ENCODE data around the gene FHIP1A.

Gene FHIP1A

DNA sequence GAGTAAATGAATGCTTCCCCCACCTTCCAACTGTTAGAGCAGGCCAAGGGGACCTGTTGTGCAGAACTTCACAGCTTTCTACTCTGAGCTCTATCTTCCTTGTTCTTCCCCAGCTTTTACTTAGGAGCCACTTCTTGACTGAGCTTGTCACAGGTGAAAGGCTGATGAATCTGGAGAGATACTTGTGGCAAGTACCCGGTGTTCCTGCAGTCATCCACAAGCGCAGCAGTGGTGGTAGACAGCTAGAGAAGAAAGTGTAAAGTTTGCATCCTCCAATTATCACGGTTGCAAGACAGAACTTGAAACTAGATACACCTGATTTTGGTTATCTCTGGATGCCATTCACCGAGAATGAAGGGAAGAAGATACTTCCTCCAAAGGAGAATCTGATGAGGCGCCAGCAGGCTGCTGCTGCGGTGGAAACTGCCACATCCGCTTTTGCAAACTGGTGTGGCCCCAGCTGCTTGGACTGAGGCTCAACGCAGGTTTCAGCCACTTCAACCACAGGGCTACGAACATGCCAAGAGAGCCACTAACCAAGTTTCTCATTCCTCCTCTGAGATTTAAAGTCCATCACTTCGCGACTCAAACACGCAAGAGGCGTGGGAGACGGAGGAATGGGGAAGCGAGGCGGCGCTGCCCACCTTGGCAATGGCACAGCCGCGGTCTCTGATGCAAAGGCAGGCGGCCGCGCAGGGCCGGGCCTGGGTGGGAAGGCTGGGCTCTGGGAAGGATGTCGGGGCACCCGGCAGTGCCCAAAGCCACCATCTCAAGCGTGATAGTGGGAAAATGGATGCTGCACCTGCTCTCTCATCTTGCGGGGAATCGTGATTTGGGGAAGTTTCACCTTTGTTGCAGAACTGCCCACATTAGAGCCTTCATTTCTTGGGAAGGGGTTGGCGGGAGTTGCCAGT is 1.3 kb upstream of the FHIP1A start:
- TF ChIP-seq GATA3 (IDR thresholded peaks at IDR 0.05; ENCODE audit: low read depth, low read length) (no peak), GATA2 (IDR thresholded peaks at IDR 0.05; ENCODE audit: low read depth, low read length) (no peak)

DNA sequence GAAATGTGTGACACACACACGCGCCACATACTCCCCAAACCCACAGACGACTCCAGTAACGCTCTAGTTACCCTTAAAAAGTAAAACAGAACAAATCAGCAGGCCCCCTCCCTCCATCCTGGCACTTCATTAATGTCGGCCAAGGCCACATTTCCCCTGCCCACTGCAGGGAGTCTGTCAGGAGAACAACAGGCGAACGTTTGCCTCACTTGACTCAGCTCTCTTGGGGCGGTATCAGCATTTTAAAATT is 671 bp upstream of the FHIP1A start:
- TF ChIP-seq GATA2 (IDR thresholded peaks at IDR 0.05; ENCODE audit: low read depth, low read length) = no peak
- TF ChIP-seq GATA3 (IDR thresholded peaks at IDR 0.05; ENCODE audit: low read depth, low read length) = no peak

DNA sequence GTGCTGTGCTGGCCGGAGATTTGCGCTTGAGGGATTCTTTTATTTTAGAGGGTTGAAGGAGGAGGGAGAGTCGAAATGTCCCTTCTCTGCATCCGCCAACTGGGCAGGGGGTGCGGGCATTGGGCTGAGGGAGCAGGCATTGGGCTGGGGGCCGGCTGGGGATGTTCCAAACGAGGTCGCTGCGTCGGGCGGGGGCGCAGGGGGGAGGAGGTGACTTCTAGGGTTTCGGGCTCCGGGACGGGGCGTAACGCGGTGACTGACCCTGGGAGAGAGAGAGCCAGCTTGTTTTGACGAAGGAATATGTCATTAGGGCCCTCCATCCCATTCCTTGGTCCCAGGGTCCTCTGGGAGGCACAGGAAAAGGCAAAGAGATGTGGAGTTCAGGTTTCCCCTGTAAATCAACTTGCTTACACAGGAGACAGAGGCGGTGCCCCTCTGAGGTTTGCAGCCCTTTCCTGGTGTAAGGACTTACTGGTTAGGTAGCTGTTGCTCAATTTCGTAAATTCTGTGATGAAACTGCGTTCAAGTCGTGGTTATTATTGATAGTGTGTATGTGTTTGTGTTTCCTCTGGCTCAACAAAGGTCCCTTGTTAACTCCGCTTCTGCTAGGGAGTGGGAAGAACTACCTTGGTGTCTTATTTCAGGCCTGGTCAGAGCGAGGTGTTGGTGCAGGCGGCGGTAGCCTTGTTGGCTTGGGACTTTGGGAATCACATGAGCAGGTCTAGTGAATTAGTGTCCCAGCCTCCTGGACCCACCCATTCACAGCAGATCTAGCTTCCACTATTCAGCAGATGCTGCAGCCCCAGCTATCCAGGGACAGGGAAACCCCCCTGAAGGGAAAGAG is 716 bp downstream of the FHIP1A start:
- no peak for TF ChIP-seq GATA3 (IDR thresholded peaks at IDR 0.05; ENCODE audit: low read depth, low read length)
- no peak for TF ChIP-seq GATA2 (IDR thresholded peaks at IDR 0.05; ENCODE audit: low read depth, low read length)

DNA sequence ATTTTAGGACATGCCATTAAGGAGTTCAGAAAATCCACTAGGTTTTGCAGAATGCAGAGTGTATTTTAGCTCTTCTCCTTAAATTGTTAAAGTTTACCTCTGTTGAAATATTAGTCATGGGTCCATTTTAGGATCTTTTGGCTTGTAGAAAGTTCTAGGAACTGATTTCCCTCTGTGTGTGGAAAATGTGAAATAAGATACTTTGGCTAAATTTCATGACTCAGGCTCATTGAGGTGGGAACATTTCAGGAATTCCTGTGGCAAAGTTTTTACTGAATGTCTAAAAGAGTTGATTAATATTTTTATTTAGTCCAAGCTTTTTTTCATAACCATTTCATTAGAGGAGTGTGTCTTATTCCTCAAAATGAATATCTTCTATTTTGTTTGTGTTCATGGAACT is 7.0 kb downstream of the FHIP1A start:
- TF ChIP-seq GATA2 (IDR thresholded peaks at IDR 0.05; ENCODE audit: low read depth, low read length) (no peak), GATA3 (IDR thresholded peaks at IDR 0.05; ENCODE audit: low read depth, low read length) (no peak)

DNA sequence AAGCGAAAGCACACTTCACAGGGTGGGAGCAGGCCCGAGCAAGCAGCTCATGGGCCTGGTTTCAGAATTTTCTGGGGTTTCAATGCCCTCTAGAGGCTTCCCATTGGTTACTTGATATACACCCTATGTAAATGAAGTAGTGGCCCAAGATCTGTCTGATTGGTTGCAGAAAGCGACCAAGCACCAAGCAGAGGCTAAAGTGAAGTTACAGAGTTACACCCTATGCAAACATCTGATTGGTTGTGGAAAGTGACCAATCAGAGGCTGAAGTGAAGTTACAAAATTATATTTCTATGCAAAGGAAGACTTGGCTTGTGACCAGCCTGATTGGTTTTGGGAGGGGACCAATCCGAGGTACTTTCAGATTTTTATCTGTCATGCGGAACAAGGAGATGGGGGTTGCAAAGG is 8.2 kb downstream of the FHIP1A start:
- TF ChIP-seq GATA3 (IDR thresholded peaks at IDR 0.05; ENCODE audit: low read depth, low read length) (no peak), GATA2 (IDR thresholded peaks at IDR 0.05; ENCODE audit: low read depth, low read length) (no peak)

DNA sequence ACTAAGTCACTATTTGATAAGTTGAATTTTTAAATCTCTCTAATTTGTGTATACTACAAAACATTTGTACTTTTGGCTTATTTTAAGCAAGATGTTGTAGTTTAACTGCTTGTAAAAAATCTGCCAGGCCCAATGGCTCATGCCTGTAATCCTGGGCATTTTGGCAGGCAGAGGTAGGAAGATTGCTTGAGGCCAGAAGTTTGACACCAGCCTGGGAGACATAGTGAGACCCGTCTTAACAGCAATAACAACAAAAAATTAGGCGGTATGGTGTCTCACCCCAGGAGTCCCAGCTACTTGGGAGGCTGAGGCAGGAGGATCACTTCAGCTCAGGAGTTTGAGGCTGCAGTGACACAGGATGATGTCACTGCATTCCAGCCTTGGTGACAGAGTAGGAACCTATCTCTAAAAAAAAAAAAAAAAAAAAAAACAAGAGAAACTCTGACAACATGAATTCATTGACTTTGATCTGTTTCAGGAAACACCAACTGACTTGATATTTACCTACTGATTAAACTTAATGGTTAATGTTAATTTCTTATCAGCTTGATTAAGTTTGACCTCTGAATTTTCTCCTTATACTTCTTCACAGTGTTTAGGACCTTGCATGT is 8.9 kb downstream of the FHIP1A start:
- TF ChIP-seq GATA2 (IDR thresholded peaks at IDR 0.05; ENCODE audit: low read depth, low read length) (no peak), GATA3 (IDR thresholded peaks at IDR 0.05; ENCODE audit: low read depth, low read length) (no peak)

DNA sequence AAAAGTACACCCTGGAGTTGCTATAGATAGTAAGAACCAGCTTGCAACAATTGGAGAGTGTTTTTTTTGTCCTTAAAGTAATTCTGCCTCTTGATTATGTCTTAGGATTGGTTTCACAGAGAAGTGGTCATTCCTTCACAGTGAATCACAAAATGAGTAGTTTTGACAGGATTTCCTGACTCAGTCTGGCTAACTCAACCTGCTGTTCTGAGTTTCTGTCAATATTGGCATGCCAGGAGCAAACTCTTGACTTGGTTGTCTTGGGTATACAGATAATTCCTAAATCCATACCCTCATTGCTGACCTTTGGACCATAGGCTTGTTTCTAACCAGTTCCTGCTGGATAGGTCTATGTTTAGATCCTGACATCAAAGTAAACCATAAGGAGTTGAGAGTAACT is 9.4 kb downstream of the FHIP1A start:
- TF ChIP-seq GATA3 (IDR thresholded peaks at IDR 0.05; ENCODE audit: low read depth, low read length) = no peak
- TF ChIP-seq GATA2 (IDR thresholded peaks at IDR 0.05; ENCODE audit: low read depth, low read length) = no peak

DNA sequence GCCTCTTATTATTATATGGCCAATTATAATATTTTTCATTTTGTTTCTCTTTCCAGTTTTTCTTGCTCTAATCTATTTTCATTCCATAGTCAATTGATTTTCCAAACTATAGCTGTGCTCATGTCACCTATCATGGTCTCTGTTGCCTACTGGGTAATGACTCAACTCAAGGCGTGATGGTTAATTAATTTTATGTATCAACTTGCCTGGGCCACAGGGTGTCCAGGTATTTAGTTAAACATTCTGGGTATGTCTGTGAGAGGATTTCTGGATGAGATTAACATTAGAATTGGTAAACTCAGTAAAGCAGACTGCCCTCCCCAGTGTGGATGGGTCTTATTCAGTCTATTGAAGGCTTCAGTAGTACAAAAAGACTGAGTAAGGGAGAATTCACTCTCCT is 9.9 kb downstream of the FHIP1A start:
- TF ChIP-seq GATA2 (IDR thresholded peaks at IDR 0.05; ENCODE audit: low read depth, low read length) (no peak), GATA3 (IDR thresholded peaks at IDR 0.05; ENCODE audit: low read depth, low read length) (no peak)

DNA sequence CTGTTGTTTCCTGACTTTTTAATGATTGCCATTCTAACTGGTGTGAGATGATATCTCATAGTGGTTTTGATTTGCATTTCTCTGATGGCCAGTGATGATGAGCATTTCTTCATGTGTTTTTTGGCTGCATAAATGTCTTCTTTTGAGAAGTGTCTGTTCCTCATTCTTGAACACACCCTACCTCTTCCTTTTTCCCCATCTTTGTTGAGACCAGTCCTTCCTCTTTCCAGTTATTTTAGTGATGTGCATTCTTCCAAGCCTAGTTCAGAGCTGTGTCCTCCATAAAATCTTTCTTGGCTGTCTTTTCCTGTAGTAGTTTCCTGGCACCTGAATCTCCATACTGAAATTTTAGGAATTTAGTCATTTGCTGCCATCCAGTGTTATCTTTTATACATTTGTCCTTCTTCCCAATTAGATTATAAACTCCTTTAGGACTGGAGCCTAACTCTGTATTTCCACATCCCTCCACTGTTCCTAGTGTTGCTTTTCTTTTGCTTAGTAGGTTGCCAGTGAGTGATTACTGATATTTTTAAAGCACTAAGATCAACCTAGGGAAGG is 11.4 kb downstream of the FHIP1A start:
- TF ChIP-seq GATA3 (IDR thresholded peaks at IDR 0.05; ENCODE audit: low read depth, low read length) (no peak), GATA2 (IDR thresholded peaks at IDR 0.05; ENCODE audit: low read depth, low read length) (no peak)

DNA sequence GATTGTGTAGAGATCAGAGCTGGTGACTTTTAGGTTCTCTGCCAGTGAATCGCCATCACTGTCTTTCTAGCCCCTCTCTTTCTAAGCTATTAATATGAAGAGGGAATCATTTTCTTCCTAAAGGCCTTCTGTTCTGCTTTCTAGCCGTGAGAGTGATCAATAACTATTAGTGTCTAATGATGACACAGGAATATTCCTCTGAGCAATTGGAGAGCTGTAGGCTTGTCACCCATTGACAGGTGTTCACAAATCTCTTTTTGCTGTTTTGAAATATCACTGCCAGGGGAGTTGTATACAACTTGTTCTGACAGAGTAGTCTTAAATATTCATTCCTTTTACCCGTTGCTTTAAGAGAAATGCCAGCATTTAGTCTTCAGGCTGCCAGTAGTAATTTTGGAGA is 13.9 kb downstream of the FHIP1A start:
- TF ChIP-seq GATA2 (IDR thresholded peaks at IDR 0.05; ENCODE audit: low read depth, low read length) (no peak), GATA3 (IDR thresholded peaks at IDR 0.05; ENCODE audit: low read depth, low read length) (no peak)

DNA sequence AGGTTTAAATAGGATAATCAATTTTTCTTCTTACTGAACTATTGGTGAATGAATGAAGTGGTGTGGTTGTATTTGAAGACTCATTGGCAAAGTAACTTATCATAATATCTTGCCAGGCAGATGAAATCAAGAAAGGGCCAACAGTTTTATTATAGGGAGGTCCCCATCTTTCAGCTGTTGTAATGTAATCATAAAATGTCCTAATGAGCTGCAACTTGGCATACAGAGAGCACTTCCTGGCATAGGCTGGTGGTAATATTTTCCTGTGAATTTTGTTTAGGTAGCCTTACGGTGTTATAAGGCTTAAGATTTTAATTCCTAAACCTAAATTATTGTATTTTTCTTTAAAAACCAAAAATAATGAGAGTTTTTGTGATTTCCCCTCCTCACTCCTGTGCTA is 17.5 kb downstream of the FHIP1A start:
- no peak for TF ChIP-seq GATA3 (IDR thresholded peaks at IDR 0.05; ENCODE audit: low read depth, low read length)
- no peak for TF ChIP-seq GATA2 (IDR thresholded peaks at IDR 0.05; ENCODE audit: low read depth, low read length)

DNA sequence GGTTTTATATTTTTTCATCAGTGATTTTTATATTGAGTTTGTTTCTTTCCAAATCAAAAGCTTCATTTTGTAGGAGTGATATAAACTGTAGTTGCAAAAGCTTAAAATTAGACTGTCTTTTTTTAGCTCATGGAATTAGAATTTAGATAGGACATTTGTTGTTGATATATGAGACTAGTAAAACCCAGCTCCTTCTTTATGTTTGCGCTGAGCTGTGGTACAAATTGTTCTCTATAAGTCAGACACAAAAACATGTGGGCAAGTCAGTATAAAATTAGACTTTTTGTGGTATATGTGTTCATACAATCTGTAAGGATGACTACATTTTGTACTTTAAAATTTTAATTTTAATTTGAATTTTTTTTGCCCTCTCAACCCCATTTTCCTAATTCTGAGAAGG is 18.3 kb downstream of the FHIP1A start:
- TF ChIP-seq GATA2 (IDR thresholded peaks at IDR 0.05; ENCODE audit: low read depth, low read length) (no peak), GATA3 (IDR thresholded peaks at IDR 0.05; ENCODE audit: low read depth, low read length) (no peak)

DNA sequence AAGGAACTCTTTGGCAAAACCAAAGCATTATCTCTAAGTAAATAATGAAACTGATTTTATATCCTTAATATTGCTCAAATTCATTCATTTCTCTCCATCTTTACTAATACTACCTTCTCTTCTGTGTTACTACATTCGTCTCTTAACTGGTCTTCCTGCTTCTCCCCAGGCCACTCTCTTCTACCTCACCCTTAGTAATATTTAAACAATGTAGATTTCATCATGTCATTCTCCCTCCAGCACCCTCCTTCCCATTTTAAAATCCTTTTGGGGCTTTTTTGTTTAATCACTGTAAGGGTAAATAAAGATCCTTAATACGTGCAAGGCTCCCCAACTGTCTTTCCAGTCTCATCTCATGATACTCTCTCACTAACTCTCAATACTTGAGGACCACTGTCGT is 19.4 kb downstream of the FHIP1A start:
- TF ChIP-seq GATA3 (IDR thresholded peaks at IDR 0.05; ENCODE audit: low read depth, low read length) (no peak), GATA2 (IDR thresholded peaks at IDR 0.05; ENCODE audit: low read depth, low read length) (no peak)

DNA sequence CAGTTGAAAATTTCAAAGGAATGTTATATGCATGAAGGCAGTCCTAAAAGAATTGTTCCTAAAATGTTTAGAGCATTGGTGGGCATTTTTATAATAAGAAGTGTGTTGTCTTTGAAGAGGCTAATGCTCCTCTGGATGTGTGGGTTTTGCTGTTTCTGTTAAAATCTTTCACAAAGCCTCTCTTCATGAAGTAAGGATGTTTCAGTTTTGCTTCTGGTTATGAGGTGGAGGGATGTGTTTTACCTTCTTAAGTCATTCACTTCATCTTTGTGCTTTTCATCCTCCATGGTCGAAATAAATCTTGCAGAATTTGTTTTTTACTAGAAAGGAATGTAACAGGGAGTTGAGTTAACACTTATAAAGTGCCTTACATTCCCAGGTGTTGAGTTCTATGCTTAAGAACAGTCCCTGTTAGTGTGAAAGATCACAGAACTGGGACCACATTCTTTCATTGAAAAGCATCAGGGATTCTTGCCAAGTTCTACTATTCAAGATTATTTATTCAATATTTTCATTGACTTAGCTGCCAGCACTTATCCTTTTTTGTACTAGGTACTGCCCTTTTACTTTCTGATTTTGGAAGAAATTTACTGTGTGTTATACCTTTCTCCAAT is 21.1 kb downstream of the FHIP1A start:
- TF ChIP-seq GATA3 (IDR thresholded peaks at IDR 0.05; ENCODE audit: low read depth, low read length) (no peak), GATA2 (IDR thresholded peaks at IDR 0.05; ENCODE audit: low read depth, low read length) (no peak)

Data from SH-SY5Y (cell line).